Stimulated activated CD4-positive, alpha-beta T cell treated with anti-CD3 and anti-CD28 coated beads, Interleukin-4, amount 100 ng/mL, for 48 hours (primary cell): ENCODE data around the gene ATP13A1.
"Not testable (repeated sequence)": the region's sequence is repeated elsewhere in the genome, so short reads cannot be mapped to it uniquely, and the experiment has no call there.

Source experiments
- DNase-seq, 2 donors: peaks; one replicate each; pipeline ENCODE4 v3.0.0-alpha.2; 2020; ENCODE audit warnings: low read depth in 2 of 2

ATP13A1 gene

GRCh38 chr19:19619849-19620210 is 43.6 kb downstream of the ATP13A1 start:
- DNase-seq, result no peak

DNA sequence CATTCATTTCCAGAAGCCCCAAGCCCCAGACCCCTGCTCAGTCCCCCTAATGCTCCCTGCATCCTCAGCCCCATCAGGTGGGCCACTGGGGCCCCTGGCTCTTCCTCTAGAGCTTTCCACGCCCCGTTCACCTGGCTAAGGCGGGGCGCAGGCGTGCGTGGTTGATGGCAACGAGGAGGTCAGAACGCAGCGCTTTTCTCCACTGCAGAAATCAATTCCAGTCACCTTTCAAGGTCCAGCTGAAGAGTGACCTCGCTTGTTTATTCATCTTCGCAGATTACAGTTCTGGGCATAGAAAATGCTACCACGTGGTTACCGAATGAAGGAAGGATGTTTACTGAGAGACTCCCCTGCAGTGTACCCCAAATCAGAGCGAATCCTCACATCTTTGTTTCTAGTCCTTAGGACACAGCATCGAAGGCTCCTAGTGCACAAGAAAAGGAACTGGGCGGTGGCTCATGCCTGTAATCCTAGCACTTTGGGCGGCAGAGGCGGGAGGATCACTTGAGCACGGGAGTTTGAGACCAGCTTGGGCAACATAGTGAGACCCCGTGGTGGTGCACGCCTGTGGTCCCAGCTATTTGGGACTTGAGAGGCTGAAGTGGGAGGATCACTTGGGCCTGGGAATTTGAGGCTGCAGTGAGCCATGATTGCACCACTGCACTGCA is 44.2 kb downstream of the ATP13A1 start:
- DNase-seq, result no peak

GRCh38 chr19:19618219-19619051 is 45.0 kb downstream of the ATP13A1 start, which contains the start of gene PBX4:
TSS of gene PBX4 (minus strand) at chr19:19618687. CDS start at chr19:19618629, 58 bp downstream.
- DNase-seq, result peak; percentile 98 to 99

GRCh38 chr19:19615086-19615485 is 48.4 kb downstream of the ATP13A1 start:
- DNase-seq, result no peak

DNA sequence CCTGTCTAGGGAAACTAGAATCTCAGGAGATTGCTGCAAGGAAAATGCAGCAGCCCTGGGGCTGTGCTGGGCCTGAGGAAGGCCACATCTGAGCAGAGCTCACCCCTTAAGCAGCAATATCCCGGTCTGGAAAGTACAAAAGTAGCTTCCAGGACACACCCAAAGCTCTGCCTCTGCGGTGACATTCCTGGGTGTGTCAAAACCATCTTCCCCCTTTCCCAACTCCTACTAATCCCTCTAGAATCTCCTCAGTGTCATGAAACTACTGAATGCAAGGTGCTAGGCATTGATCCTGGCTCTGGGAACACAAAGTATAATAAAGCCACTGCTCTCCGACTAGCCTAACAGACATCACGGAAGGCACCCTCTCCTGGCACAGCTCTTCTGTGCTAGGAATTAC is 50.0 kb downstream of the ATP13A1 start:
- DNase-seq, result no peak

DNA sequence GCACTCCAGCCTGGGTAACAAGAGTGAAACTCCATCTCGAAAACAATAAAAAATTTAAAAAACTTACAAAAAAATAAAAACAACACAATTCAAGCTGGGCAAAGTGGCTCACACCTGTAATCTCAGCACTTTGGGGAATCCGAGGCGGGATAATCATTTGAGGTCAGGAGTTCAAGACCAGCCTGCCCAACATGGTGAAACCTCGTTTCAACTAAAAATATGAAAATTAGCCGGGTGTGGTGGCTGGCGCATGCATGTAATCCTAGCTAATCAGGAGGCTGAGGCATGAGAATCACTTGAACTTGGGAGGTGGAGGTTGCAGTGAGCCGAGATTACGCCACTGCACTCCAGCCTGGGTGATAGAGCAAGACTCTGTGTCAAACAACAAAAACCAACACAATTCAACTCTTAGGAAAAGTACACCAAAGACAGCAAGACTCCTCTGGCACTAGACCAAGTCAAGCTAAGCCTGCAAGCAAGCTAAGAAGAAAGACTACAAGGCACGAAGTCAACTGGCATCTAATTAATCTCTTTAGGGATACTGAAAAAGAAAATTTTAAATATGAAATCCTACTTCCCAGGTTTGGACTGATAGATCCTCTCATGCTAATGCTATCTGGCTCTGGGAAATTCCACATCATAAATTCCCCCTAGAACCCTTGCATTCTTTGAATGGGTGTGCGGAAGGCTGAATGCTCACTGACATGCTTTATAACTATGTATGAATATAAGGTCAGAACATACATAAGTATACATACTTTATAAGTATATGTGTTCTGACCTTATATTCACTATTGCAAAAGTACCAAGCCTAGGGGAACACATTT is 52.9 kb downstream of the ATP13A1 start:
- DNase-seq, result no peak

DNA sequence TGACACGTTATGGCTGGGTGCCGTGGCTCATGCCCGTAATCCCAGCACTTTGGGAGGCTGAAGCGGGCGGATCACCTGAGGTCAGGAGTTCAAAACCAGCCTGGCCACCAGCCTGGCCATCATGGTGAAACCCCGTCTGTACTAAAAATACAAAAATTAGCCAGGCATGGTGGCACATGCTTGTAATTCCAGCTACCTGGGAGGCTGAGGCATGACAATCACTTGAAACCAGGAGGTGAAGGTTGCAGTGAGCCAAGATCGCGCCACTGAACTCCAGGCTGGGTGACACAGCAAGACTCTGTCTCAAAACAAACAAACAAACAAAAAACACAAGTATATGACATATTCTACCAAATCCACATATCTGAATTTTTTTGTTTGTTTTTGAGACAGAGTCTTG is 56.8 kb downstream of the ATP13A1 start:
- DNase-seq, result not testable (repeated sequence)

- DNase-seq, result no peak
Measured at GRCh38 chr19:19606021-19606420, 57.5 kb downstream of the ATP13A1 start.

DNA sequence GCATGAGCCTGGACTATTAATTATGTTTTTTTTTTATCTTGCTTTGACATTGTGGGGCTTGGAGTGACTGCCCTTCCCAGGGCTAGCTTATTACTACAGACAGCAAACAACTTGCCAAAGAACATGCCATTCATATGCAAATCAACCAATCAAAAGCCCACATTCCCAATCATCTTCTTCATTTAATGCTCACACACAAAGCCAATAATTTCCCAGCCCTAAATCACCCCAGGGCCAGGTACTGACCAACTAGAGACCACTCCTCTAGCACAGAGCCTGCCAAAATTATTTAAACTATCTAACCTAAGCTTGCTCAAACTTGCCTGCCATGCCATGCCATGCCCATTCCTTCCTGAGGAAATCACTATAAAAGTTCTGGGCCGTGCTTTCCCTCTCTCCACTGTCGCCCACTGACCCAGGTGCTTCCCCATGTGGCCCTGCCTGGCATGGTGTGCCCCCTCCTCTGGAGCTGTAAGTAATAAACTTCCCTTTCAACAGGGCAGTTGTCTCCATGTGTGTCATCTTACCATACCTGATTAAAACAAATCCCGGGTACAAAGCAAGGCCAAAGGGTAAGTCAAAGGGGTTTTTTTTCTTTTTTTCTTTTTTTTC is 60.7 kb downstream of the ATP13A1 start:
- no peak for DNase-seq

DNA sequence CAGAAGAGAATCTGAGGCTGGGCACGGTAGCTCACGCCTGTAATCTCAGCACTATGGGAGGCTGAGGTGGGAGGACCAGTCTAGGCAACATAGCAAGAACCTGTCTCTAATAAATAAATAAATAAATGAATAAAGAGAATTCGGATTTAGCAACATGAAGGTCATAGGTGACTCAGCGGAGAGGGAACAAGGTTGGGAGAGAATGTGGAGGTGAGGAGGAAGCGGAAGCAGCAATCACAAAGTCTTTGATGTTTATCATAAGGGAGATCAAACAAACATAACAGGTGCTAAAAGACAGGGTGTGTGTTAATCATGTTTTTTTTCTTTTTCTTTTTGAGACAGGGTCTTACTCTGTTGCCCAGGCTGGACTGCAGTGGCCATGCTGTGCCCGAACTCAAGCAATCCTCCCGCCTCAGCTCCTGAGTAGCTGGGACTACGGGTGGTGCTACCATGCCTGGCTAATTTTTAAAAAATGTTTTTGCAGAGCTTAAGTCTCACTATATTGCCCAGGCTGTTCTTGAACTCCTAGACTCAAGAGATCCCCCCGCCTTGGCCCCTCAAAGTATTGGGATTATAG is 61.3 kb downstream of the ATP13A1 start:
- DNase-seq, result no peak

- no peak for DNase-seq
Measured at GRCh38 chr19:19600793-19601330, 62.6 kb downstream of the ATP13A1 start.

GRCh38 chr19:19598728-19599451 is 64.6 kb downstream of the ATP13A1 start:
- peak in 1 of 2 donors; percentile 33 for DNase-seq

DNA sequence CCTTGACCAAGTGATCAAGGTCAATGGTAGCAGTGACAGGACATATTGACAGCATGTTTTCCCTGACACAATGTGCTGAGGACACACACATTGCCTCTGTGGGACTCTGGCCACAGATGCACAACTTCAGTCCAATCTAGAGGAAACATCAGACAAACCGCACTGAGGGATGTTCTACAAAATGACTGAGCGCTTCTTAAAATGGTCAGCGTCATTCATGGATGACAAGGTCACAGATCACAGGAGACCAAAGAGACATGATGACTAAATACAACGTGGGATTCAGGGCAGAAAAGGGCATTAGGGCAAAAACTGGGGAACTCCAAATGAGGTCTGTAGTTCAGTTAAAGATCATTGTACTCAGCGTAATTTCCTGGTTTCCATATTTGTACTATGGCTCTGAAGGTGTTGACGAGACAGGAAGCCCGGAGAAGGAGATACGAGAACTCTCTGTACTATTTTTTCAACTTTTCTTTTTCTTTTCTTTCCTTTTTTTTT is 65.6 kb downstream of the ATP13A1 start:
- peak in 1 of 2 donors; percentile 27 for DNase-seq
